Subcutaneous adipose tissue (tissue), 4 donors: ENCODE results near the gene DISP2. TPM values are rescaled to one million over a fixed set of nuclear protein-coding genes. Genes with fewer than 3 reads are reported as not detected.

ENCODE experiments used
- CTCF ChIP-seq: fragments of 450-650 bp; IDR thresholded peaks from one replicate; pipeline ENCODE4 v1.5.1; 2016; ENCODE audit warnings: low read depth, mild to moderate bottlenecking, control low read depth, antibody characterized with exemption, moderate library complexity
- total RNA-seq, 4 donors: library from RNA; depleted of rRNA; stranded (reverse); fragments of >200 nt; gene quantifications; one replicate each; pipeline ENCODE4 v1.1.0, GENCODE V29; 2016

DISP2 gene
- total RNA-seq, 4 donors from 2014 or later = under 0.01 to 0.19 (median under 0.01) TPM; not detected in 1

GRCh38 chr15:40340740-40341400 lies 17.1 kb upstream of the DISP2 start, which contains the start of gene CCDC9B:
CCDC9B (minus strand) TSS chr15:40340939; CDS start chr15:40340819, 120 bp downstream.
- TF ChIP-seq CTCF = no peak

GRCh38 chr15:40342416-40343320 lies 15.4 kb upstream of the DISP2 start:
- TF ChIP-seq CTCF = no peak

- no peak for TF ChIP-seq CTCF
Observed at GRCh38 chr15:40343512-40343911, 14.5 kb upstream of the DISP2 start.

- no peak for TF ChIP-seq CTCF
Observed at GRCh38 chr15:40344217-40344616, 13.8 kb upstream of the DISP2 start.

GRCh38 chr15:40344631-40345120 lies 13.3 kb upstream of the DISP2 start:
- no peak for TF ChIP-seq CTCF

- TF ChIP-seq CTCF = no peak
Observed at GRCh38 chr15:40345225-40345866, 12.7 kb upstream of the DISP2 start.
